Neural cell (in vitro differentiated cells): ENCODE measurements around the gene NME8. TPM values are rescaled to one million over a fixed set of nuclear protein-coding genes. Genes with fewer than 3 reads are reported as not detected.

ENCODE experiments used
- H2AFZ ChIP-seq: fragments of 200-600, 300-800 bp; sonication (generic), shearing (Covaris generic); 2 replicates; pipeline ENCODE4 v1.6.0; 2014; ENCODE audit warnings: low read depth, mild to moderate bottlenecking, antibody characterized with exemption, low read length, moderate library complexity
- H3F3A ChIP-seq: fragments of 200-600 bp; shearing (Covaris generic); 2 replicates; pipeline ENCODE4 v1.6.1; 2016; ENCODE audit warnings: mild to moderate bottlenecking, moderate library complexity, mixed read lengths, antibody characterized with exemption, low read length; ENCODE audit not compliant: insufficient read depth, poor library complexity, severe bottlenecking
- H3K27ac ChIP-seq: fragments of 200-600, 300-800 bp; sonication (generic), shearing (Covaris generic); 2 replicates; pipeline ENCODE4 v1.5.1; 2014; ENCODE audit warnings: mild to moderate bottlenecking, low read length, moderate library complexity
- H3K27me3 ChIP-seq: fragments of 300-800, 200-600 bp; sonication (generic), shearing (Covaris generic); 2 replicates; pipeline ENCODE4 v1.6.0; 2014; ENCODE audit warnings: mild to moderate bottlenecking, low read depth, low read length, moderate library complexity; ENCODE audit not compliant: insufficient read depth
- H3K36me3 ChIP-seq: fragments of 300-800, 200-600 bp; sonication (generic), shearing (Covaris generic); 2 replicates; pipeline ENCODE4 v1.5.1; 2014; ENCODE audit warnings: mild to moderate bottlenecking, antibody characterized with exemption, low read length, moderate library complexity; ENCODE audit not compliant: insufficient read depth
- H3K4me2 ChIP-seq: fragments of 300-800, 200-600 bp; sonication (generic), shearing (Covaris generic); 2 replicates; pipeline ENCODE4 v1.6.0; 2014; ENCODE audit warnings: mild to moderate bottlenecking, low read length
- H3K4me3 ChIP-seq: fragments of 300-800, 200-600 bp; sonication (generic), shearing (Covaris generic); 2 replicates; pipeline ENCODE4 v1.5.1; 2014; ENCODE audit warnings: mild to moderate bottlenecking, low read length, moderate library complexity
- H3K79me2 ChIP-seq: fragments of 200-600 bp; shearing (Covaris generic); replicated peaks from 2 replicates; pipeline ENCODE4 v1.6.0; 2014; ENCODE audit warnings: mild to moderate bottlenecking, low read length, moderate library complexity; ENCODE audit not compliant: insufficient read depth
- H3K9ac ChIP-seq: fragments of 300-800, 200-600 bp; sonication (generic), shearing (Covaris generic); 2 replicates; pipeline ENCODE4 v1.6.1; 2016; ENCODE audit warnings: mild to moderate bottlenecking, low read length, mixed read lengths
- H3K9me2 ChIP-seq: fragments of 200-600 bp; shearing (Covaris generic); 2 replicates; pipeline ENCODE4 v1.6.1; 2016; ENCODE audit warnings: mild to moderate bottlenecking, low read length, mixed read lengths; ENCODE audit not compliant: insufficient read depth
- H3K9me3 ChIP-seq: fragments of 200-600, 300-800 bp; sonication (generic), shearing (Covaris generic); 2 replicates; pipeline ENCODE4 v1.6.1; 2016; ENCODE audit warnings: mild to moderate bottlenecking, mixed run types, low read length, moderate library complexity, mixed read lengths
- H4K20me1 ChIP-seq: fragments of 200-600 bp; shearing (Covaris generic); 2 replicates; pipeline ENCODE4 v1.6.1; 2016; ENCODE audit warnings: mild to moderate bottlenecking, mixed run types; ENCODE audit not compliant: insufficient read depth
- EP300 ChIP-seq: fragments of 450-650 bp; conservative IDR thresholded peaks from 2 replicates; pipeline ENCODE4 v1.6.1; 2014; ENCODE audit warnings: antibody characterized with exemption, mild to moderate bottlenecking, moderate library complexity; ENCODE audit not compliant: poor library complexity, severe bottlenecking
- EZH2 ChIP-seq: fragments of 200-600, 300-800 bp; shearing (Covaris generic), sonication (generic); IDR thresholded peaks from 2 replicates; pipeline ENCODE4 v1.6.1; 2014; ENCODE audit warnings: antibody characterized with exemption, low read length, borderline replicate concordance, mild to moderate bottlenecking; ENCODE audit not compliant: insufficient read depth, poor library complexity, severe bottlenecking
- MXI1 ChIP-seq: fragments of 450-650 bp; conservative IDR thresholded peaks from 2 replicates; pipeline ENCODE4 v1.6.1; 2014; ENCODE audit warnings: antibody characterized with exemption, mild to moderate bottlenecking; ENCODE audit not compliant: poor library complexity, severe bottlenecking
- POLR2AphosphoS5 ChIP-seq: IDR thresholded peaks from 2 replicates; pipeline ENCODE4 v1.6.1; 2012
- RAD21 ChIP-seq: fragments of 450-650 bp; conservative IDR thresholded peaks from 2 replicates; pipeline ENCODE4 v1.6.1; 2014; ENCODE audit warnings: antibody characterized with exemption, mild to moderate bottlenecking, moderate library complexity
- SMC3 ChIP-seq: fragments of 450-650 bp; conservative IDR thresholded peaks from 2 replicates; pipeline ENCODE4 v1.6.1; 2014; ENCODE audit warnings: antibody characterized with exemption, mild to moderate bottlenecking, moderate library complexity; ENCODE audit not compliant: poor library complexity
- polyA plus RNA-seq: library from polyadenylated mRNA; depleted of rRNA; stranded (reverse); fragments of >200 nt; gene quantifications from 2 replicates; pipeline ENCODE4 v1.2.3, GENCODE V29; 2014
- TF ChIP-seq, protein P1 (sequence below): IDR thresholded peaks from 2 replicates; pipeline ENCODE4 v1.6.1; 2012; ENCODE audit warnings: borderline replicate concordance
- TF ChIP-seq, protein P2 (sequence below): fragments of 450-650 bp; IDR thresholded peaks from 2 replicates; pipeline ENCODE4 v1.5.1; 2014; ENCODE audit warnings: antibody characterized with exemption, mild to moderate bottlenecking, moderate library complexity; ENCODE audit not compliant: poor library complexity, severe bottlenecking

The NME8 gene
- polyA plus RNA-seq, 1 donor from 2014 or later = not detected

DNA sequence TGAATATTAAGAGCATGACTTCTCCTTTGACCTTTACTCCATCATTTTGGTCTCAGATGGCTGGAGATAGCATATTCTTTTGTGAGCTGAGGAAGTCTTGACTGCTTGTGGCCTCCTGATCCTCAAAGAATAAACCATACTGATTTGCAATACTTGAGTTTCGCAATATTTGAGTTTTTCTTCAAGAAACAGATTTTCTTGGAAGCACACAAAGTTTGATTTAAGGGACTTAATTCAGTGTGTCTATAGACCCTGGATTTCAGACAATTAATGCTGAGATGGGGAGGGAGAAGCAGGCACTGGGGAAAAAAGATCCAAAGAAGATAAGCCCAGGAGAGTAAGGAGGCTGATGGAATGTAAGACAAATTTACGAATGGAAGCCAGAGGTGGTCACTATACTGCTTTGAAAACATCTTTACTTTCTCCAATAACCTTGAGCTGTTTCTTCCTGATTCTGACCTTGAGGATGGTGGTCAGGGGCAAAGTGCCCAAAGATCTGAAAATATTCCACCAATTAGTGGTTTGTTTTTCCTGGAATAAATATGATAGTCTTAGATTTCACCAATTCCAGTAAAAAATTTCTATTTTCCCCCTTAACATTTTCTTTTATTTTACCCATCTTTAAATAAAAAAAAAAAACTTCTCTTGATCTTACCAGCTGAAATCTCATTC lies 79.5 kb downstream of the NME8 start:
- Histone ChIP-seq H4K20me1 (no peaks in the 10 kb centered on the region), H3K9me3 (no peaks in the 10 kb centered on the region), H3K4me3 (no peak overlapping the region), H3K9me2 (no peaks in the 10 kb centered on the region), H3K36me3 (no peaks in the 10 kb centered on the region), H3K27me3 (no peaks in the 10 kb centered on the region), H3K4me2 (no peak overlapping the region), H3K27ac (no peak overlapping the region), H3F3A (no peaks in the 10 kb centered on the region), H2AFZ (no peak overlapping the region), H3K9ac (no peak overlapping the region), H3K79me2 (no peaks in the 10 kb centered on the region)
- TF ChIP-seq EP300 (no peak), RAD21 (no peak), SMC3 (no peak), POLR2AphosphoS5 (no peak), EZH2 (no peak)
- TF ChIP-seq, protein P1, sequence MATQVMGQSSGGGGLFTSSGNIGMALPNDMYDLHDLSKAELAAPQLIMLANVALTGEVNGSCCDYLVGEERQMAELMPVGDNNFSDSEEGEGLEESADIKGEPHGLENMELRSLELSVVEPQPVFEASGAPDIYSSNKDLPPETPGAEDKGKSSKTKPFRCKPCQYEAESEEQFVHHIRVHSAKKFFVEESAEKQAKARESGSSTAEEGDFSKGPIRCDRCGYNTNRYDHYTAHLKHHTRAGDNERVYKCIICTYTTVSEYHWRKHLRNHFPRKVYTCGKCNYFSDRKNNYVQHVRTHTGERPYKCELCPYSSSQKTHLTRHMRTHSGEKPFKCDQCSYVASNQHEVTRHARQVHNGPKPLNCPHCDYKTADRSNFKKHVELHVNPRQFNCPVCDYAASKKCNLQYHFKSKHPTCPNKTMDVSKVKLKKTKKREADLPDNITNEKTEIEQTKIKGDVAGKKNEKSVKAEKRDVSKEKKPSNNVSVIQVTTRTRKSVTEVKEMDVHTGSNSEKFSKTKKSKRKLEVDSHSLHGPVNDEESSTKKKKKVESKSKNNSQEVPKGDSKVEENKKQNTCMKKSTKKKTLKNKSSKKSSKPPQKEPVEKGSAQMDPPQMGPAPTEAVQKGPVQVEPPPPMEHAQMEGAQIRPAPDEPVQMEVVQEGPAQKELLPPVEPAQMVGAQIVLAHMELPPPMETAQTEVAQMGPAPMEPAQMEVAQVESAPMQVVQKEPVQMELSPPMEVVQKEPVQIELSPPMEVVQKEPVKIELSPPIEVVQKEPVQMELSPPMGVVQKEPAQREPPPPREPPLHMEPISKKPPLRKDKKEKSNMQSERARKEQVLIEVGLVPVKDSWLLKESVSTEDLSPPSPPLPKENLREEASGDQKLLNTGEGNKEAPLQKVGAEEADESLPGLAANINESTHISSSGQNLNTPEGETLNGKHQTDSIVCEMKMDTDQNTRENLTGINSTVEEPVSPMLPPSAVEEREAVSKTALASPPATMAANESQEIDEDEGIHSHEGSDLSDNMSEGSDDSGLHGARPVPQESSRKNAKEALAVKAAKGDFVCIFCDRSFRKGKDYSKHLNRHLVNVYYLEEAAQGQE = no peak
- TF ChIP-seq, protein P2, sequence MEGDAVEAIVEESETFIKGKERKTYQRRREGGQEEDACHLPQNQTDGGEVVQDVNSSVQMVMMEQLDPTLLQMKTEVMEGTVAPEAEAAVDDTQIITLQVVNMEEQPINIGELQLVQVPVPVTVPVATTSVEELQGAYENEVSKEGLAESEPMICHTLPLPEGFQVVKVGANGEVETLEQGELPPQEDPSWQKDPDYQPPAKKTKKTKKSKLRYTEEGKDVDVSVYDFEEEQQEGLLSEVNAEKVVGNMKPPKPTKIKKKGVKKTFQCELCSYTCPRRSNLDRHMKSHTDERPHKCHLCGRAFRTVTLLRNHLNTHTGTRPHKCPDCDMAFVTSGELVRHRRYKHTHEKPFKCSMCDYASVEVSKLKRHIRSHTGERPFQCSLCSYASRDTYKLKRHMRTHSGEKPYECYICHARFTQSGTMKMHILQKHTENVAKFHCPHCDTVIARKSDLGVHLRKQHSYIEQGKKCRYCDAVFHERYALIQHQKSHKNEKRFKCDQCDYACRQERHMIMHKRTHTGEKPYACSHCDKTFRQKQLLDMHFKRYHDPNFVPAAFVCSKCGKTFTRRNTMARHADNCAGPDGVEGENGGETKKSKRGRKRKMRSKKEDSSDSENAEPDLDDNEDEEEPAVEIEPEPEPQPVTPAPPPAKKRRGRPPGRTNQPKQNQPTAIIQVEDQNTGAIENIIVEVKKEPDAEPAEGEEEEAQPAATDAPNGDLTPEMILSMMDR = no peak

DNA sequence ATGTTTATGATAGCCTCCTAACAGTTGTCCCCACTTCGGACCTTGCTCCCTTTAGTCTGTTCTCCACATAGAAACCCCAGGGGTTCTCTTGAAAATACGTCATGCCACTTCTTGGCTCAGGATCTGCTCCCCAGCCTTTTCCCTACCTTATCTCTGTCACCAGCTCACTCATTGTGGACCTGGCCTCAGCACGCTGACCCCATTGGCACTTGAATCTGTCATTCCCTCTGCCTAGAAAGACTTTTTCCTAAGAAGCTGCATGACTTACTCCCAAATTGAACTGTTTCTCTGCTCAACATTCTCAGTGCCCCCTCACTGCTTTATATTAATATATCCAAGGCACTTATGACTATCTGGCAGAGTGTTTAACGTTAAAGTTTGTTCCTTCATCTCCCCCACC lies 80.5 kb downstream of the NME8 start:
- H3K79me2 ChIP-seq = no peaks in the 10 kb centered on the region
- H2AFZ ChIP-seq = no peak overlapping the region
- no peak overlapping the region for H3K4me3 ChIP-seq
- H3K9me2 ChIP-seq = no peaks in the 10 kb centered on the region
- H3K36me3 ChIP-seq = no peaks in the 10 kb centered on the region
- no peaks in the 10 kb centered on the region for H3F3A ChIP-seq
- no peaks in the 10 kb centered on the region for H4K20me1 ChIP-seq
- no peak overlapping the region for H3K4me2 ChIP-seq
- H3K27me3 ChIP-seq = no peaks in the 10 kb centered on the region
- H3K9ac ChIP-seq = no peak overlapping the region
- no peaks in the 10 kb centered on the region for H3K9me3 ChIP-seq
- TF ChIP-seq SMC3 = no peak
- no peak for TF ChIP-seq MXI1
- TF ChIP-seq, protein P2 = no peak
- TF ChIP-seq, protein P1 = no peak
- no peak for TF ChIP-seq POLR2AphosphoS5
- no peak for TF ChIP-seq RAD21
- H3K27ac ChIP-seq = no peak overlapping the region
